H1 (cell line): ENCODE measurements around the gene NME1. TPM values are rescaled to one million over a fixed set of nuclear protein-coding genes. Genes with fewer than 3 reads are reported as not detected.

Experiments used
- CTCF ChIA-PET: fragments of 300-600 bp; sonication (Branson Sonifier 250); formaldehyde crosslinking; loops from one replicate; lab custom pipeline; 2021; ENCODE audit not compliant: partially characterized antibody; lab: Charles Lee
- POLR2A ChIA-PET: fragments of 300-600 bp; sonication (Branson Sonifier 250); formaldehyde crosslinking; loops from one replicate; lab custom pipeline; 2021; ENCODE audit warnings: inconsistent platforms; ENCODE audit not compliant: partially characterized antibody; lab: Charles Lee
- DNase-seq, 2 experiments: peaks; one replicate each; pipeline versions ENCODE4 v3.0.0 to v3.0.0-alpha.2; 2010 to 2022; ENCODE audit warnings: low spot score in 2 of 2, low read depth in 1 of 2, mixed read lengths in 1 of 2
- FAIRE-seq: peaks from 2 replicates; lab custom pipeline; 2011; peaks lifted over from hg19 to GRCh38; lab: Jason Lieb, UNC
- H2AFZ ChIP-seq: 2 replicates; pipeline ENCODE4 v1.8.1; 2012; ENCODE audit warnings: low read length, inconsistent platforms
- H2AK5ac ChIP-seq: 2 replicates; pipeline ENCODE4 v1.6.1; 2013; ENCODE audit warnings: low read depth, low read length
- H2BK120ac ChIP-seq: replicated peaks from 2 replicates; pipeline ENCODE3; 2013; ENCODE audit warnings: low read depth, low read length, inconsistent platforms
- H2BK12ac ChIP-seq: 2 replicates; pipeline ENCODE4 v1.6.1; 2013; ENCODE audit warnings: low read depth, low read length
- H2BK15ac ChIP-seq: 2 replicates; pipeline ENCODE4 v1.6.1; 2013; ENCODE audit warnings: low read length
- H2BK20ac ChIP-seq: 2 replicates; pipeline ENCODE4 v1.6.1; 2013; ENCODE audit warnings: low read length
- H2BK5ac ChIP-seq: 2 replicates; pipeline ENCODE4 v1.6.1; 2013; ENCODE audit warnings: low read depth, low read length
- H3K14ac ChIP-seq: 2 replicates; pipeline ENCODE4 v1.6.1; 2013; ENCODE audit warnings: inconsistent platforms; ENCODE audit not compliant: insufficient read length
- H3K18ac ChIP-seq: 2 replicates; pipeline ENCODE4 v1.6.1; 2013; ENCODE audit warnings: low read length; ENCODE audit errors: extremely low read depth
- H3K23ac ChIP-seq: 2 replicates; pipeline ENCODE4 v1.6.1; 2013; ENCODE audit warnings: inconsistent platforms; ENCODE audit not compliant: insufficient read length
- H3K23me2 ChIP-seq: 2 replicates; pipeline ENCODE4 v1.6.1; 2013; ENCODE audit warnings: low read depth, low read length
- H3K27ac ChIP-seq: 2 replicates; pipeline ENCODE4 v1.6.1; 2011; ENCODE audit warnings: low read depth, low read length, inconsistent platforms
- H3K27me3 ChIP-seq, 4 experiments: replicated peaks in 1 of 4; 1 replicate in 1 of 4; 2 replicates in 3 of 4; pipeline versions ENCODE4 v1.6.1 to v1.8.1; 2011 to 2013; ENCODE audit warnings: low read length in 3 of 4, mild to moderate bottlenecking in 3 of 4, inconsistent platforms in 2 of 4, mixed read lengths in 2 of 4, moderate library complexity in 1 of 4; ENCODE audit not compliant: control insufficient read depth in 3 of 4, insufficient read depth in 3 of 4; ENCODE audit errors: extremely low read depth in 1 of 4
- H3K36me3 ChIP-seq, 4 experiments: 2 replicates each; pipeline versions ENCODE4 v1.6.1 to v1.8.1; 2011 to 2013; ENCODE audit warnings: mild to moderate bottlenecking in 4 of 4, low read length in 3 of 4, moderate library complexity in 2 of 4, control low read depth in 1 of 4, inconsistent platforms in 1 of 4; ENCODE audit not compliant: insufficient read depth in 4 of 4, control insufficient read depth in 2 of 4
- H3K4ac ChIP-seq: replicated peaks from 2 replicates; pipeline ENCODE3; 2013; ENCODE audit warnings: low read length, low read depth, mixed read lengths, inconsistent platforms; ENCODE audit not compliant: insufficient read length
- H3K4me1 ChIP-seq, 4 experiments: replicated peaks in 1 of 4; 1 replicate in 1 of 4; 2 replicates in 3 of 4; pipeline versions ENCODE4 v1.6.1 to v1.8.1; 2011 to 2013; ENCODE audit warnings: low read length in 3 of 4, inconsistent platforms in 2 of 4, mixed read lengths in 1 of 4; ENCODE audit not compliant: insufficient read depth in 4 of 4, control insufficient read depth in 3 of 4
- H3K4me2 ChIP-seq, 2 experiments: 2 replicates each; pipeline versions ENCODE4 v1.6.1 to v1.8.1; 2011 to 2013; ENCODE audit warnings: low read depth in 2 of 2, low read length in 2 of 2, control low read depth in 1 of 2, inconsistent platforms in 1 of 2, mild to moderate bottlenecking in 1 of 2; ENCODE audit not compliant: insufficient read depth in 1 of 2
- H3K4me3 ChIP-seq, 4 experiments: fragments of 200-600, 300-600 bp in 1 of 4; sonication (generic), shearing (Covaris generic), sonication (Bioruptor Twin) in 1 of 4; 2 replicates each; pipeline versions ENCODE4 v1.5.1 to v1.8.1; 2011 to 2016; ENCODE audit warnings: low read length in 4 of 4, low read depth in 3 of 4, control low read depth in 2 of 4, inconsistent platforms in 2 of 4, mild to moderate bottlenecking in 2 of 4, mixed read lengths in 1 of 4, moderate library complexity in 1 of 4; ENCODE audit not compliant: insufficient read depth in 2 of 4; ENCODE audit errors: extremely low read depth in 1 of 4
- H3K56ac ChIP-seq: replicated peaks from 2 replicates; pipeline ENCODE3; 2013; ENCODE audit warnings: low read depth, mild to moderate bottlenecking, mixed read lengths, low read length, inconsistent platforms; ENCODE audit not compliant: insufficient read length
- H3K79me1 ChIP-seq: 2 replicates; pipeline ENCODE4 v1.6.1; 2013; ENCODE audit warnings: low read depth, low read length, control low read depth
- H3K79me2 ChIP-seq, 2 experiments: 2 replicates each; pipeline versions ENCODE4 v1.6.1 to v1.8.1; 2012 to 2013; ENCODE audit warnings: low read length in 2 of 2, mild to moderate bottlenecking in 2 of 2, inconsistent platforms in 1 of 2; ENCODE audit not compliant: insufficient read depth in 2 of 2, control insufficient read depth in 1 of 2
- H3K9ac ChIP-seq, 4 experiments: replicated peaks in 1 of 4; 1 replicate in 1 of 4; 2 replicates in 3 of 4; pipeline versions ENCODE4 v1.6.1 to v1.8.1; 2011 to 2013; ENCODE audit warnings: low read depth in 3 of 4, low read length in 3 of 4, control low read depth in 2 of 4, mild to moderate bottlenecking in 2 of 4, moderate library complexity in 2 of 4, inconsistent platforms in 1 of 4; ENCODE audit errors: extremely low read depth in 1 of 4
- H3K9me3 ChIP-seq, 2 experiments: 2 replicates each; pipeline versions ENCODE4 v1.6.1 to v1.8.1; 2012 to 2013; ENCODE audit warnings: mild to moderate bottlenecking in 2 of 2, moderate library complexity in 2 of 2, control low read depth in 1 of 2, inconsistent platforms in 1 of 2, low read depth in 1 of 2, low read length in 1 of 2, mixed read lengths in 1 of 2; ENCODE audit not compliant: insufficient read depth in 2 of 2
- H4K20me1 ChIP-seq, 2 experiments: replicated peaks in 1 of 2; 2 replicates each; pipeline versions ENCODE3 to v1.8.1; 2011 to 2013; ENCODE audit warnings: inconsistent platforms in 2 of 2, low read length in 2 of 2, mild to moderate bottlenecking in 1 of 2; ENCODE audit not compliant: insufficient read depth in 2 of 2, control insufficient read depth in 1 of 2
- H4K5ac ChIP-seq: 2 replicates; pipeline ENCODE4 v1.6.1; 2013; ENCODE audit warnings: low read length, low read depth, mixed read lengths, inconsistent platforms; ENCODE audit not compliant: insufficient read length
- H4K8ac ChIP-seq: 2 replicates; pipeline ENCODE4 v1.8.0; 2013; ENCODE audit warnings: mild to moderate bottlenecking, moderate library complexity, low read length, inconsistent platforms; ENCODE audit not compliant: insufficient read depth; ENCODE audit errors: extremely low read depth
- H4K91ac ChIP-seq: replicated peaks from 2 replicates; pipeline ENCODE3; 2013; ENCODE audit warnings: low read length, mixed read lengths, inconsistent platforms; ENCODE audit not compliant: insufficient read length
- JUN ChIP-seq: IDR thresholded peaks from 2 replicates; pipeline ENCODE4 v1.6.1; 2011; ENCODE audit warnings: low read depth, mild to moderate bottlenecking, improper control_type of control experiment, low read length
- PHF8 ChIP-seq: fragments of 200-600 bp; sonication (generic); conservative IDR thresholded peaks from 2 replicates; pipeline ENCODE4 v1.7.1; 2012; ENCODE audit warnings: low read depth, mild to moderate bottlenecking, inconsistent platforms, low read length, moderate library complexity
- RFX5 ChIP-seq: IDR thresholded peaks from 2 replicates; pipeline ENCODE4 v1.6.1; 2011; ENCODE audit warnings: low read depth, low read length, improper control_type of control experiment, borderline replicate concordance
- SAP30 ChIP-seq: fragments of 300-600 bp; sonication (generic); IDR thresholded peaks from 2 replicates; pipeline ENCODE4 v1.7.1; 2012; ENCODE audit warnings: low read length, moderate library complexity, mild to moderate bottlenecking, inconsistent platforms; ENCODE audit not compliant: insufficient read depth, insufficient replicate concordance
- SP1 ChIP-seq: IDR thresholded peaks from 2 replicates; pipeline ENCODE4 v1.6.1; 2011; ENCODE audit warnings: low read depth, low read length
- SUZ12 ChIP-seq: fragments of 200-600 bp; sonication (generic); IDR thresholded peaks from 2 replicates; pipeline ENCODE4 v1.6.1; 2012; ENCODE audit warnings: mild to moderate bottlenecking, inconsistent platforms, low read length, moderate library complexity, mixed read lengths
- YY1 ChIP-seq: IDR thresholded peaks from 2 replicates; pipeline ENCODE4 v1.6.1; 2011; ENCODE audit warnings: low read depth, mild to moderate bottlenecking, low read length
- WGBS, 2 experiments: shearing (Covaris generic) in 1 of 2; methylation state at CpG; one replicate each; pipeline versions ENCODE4 v1.1.6 to v1.1.7; 2013 to 2015; ENCODE audit warnings: low lambda C conversion rate in 2 of 2, mixed read lengths in 2 of 2, inconsistent platforms in 1 of 2, low coverage in 1 of 2, missing lambda C conversion rate in 1 of 2; ENCODE audit not compliant: insufficient replicate concordance in 2 of 2, insufficient coverage in 1 of 2, insufficient read length in 1 of 2; ENCODE audit errors: extremely low coverage in 1 of 2, missing lambda C conversion rate in 1 of 2; 5-methylcytosine and 5-hydroxymethylcytosine counted together
- polyA plus RNA-seq, 7 experiments: library from polyadenylated mRNA; depleted of rRNA in 3 of 7; stranded (reverse) in 5 of 7; unstranded in 2 of 7; fragments of >200 nt in 5 of 7; fragments of 200-250 nt in 2 of 7; gene quantifications; 1 replicate in 5 of 7; 2 replicates in 1 of 7; 4 replicates in 1 of 7; pipeline versions ENCODE4 v1.2.1 to v1.2.3, GENCODE V29; 2011 to 2013; ENCODE audit warnings: missing spikeins in 2 of 7, mixed read lengths in 2 of 7
- total RNA-seq: library from RNA; stranded (reverse); fragmentation: NEBNext Ultra II Directional; extraction: Animal tissue kit (Norgen Biotek cat#: 25700); gene quantifications from 2 replicates; pipeline ENCODE4 v1.2.1, GENCODE V29; 2021
- TF ChIP-seq, protein P1 (sequence below): IDR thresholded peaks from 2 replicates; pipeline ENCODE4 v1.6.1; 2012; ENCODE audit warnings: inconsistent platforms

Gene NME1
- total and polyA plus RNA-seq, 2 of the 8 experiments (the other 6 are each of a cell fraction or from before 2014, with no cell fraction given): 307 to 380 TPM

DNA sequence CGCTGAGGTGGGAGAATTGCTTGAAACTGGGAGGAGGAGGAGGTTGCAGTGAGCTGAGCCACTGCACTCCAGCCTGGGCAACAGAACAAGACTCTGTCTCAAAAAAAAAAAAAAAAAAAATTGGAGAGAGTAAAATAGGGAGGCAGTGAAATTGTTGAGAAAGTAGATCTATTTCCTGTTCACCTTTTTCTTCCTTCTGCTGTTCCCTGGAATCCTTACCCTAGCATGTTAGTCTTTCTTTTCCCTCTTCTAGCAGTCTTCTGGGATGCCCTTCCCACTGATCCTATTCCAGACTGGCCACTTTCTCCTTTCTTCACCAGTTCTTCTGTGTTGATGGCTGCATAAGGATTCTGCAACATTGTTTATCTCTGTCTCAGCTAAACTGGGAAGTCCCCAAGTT, 16.0 kb downstream of the NME1 start:
- Histone ChIP-seq H3K4me3 (no peak overlapping the region), H3K14ac (no peak overlapping the region), H3K23ac (no peak overlapping the region), H3K79me2 (peaks cover 0 to 13% of the 10 kb centered on the region in 2 experiments; a peak in 2 of 4 replicates), H3K18ac (no peak overlapping the region), H3K9ac (0 out of 7 replicates have a peak overlapping the region, but pooled peaks of 1 of the 4 experiments have one; percentile 14), H2BK20ac (no peak overlapping the region), H3K27ac (no peak overlapping the region), H3K56ac (no peak overlapping the region), H2BK12ac (no peak overlapping the region), H3K9me3 (no peaks in the 10 kb centered on the region), H3K79me1 (no peaks in the 10 kb centered on the region; the same call in 1 of the 2 replicates), H2BK5ac (no peak overlapping the region), H3K4me2 (no peak overlapping the region), H3K36me3 (peaks cover 14 to 48% (median 35%) of the 10 kb centered on the region in 4 experiments; a peak in 7 of 8 replicates), H3K4me1 (peaks cover 0 to 9% (median 3%) of the 10 kb centered on the region in 4 experiments; a peak in 4 of 7 replicates), H3K23me2 (peaks cover 9% of the 10 kb centered on the region), H4K5ac (no peak overlapping the region), H3K27me3 (no peaks in the 10 kb centered on the region), H2BK120ac (no peak overlapping the region), H3K4ac (no peak overlapping the region), H2AFZ (no peak overlapping the region), H4K91ac (no peak overlapping the region), H2AK5ac (no peak overlapping the region), H2BK15ac (no peak overlapping the region), H4K8ac (no peak overlapping the region), H4K20me1 (peaks cover 0 to 5% of the 10 kb centered on the region in 2 experiments)
- TF ChIP-seq RFX5 (no peak), JUN (no peak), SAP30 (no peak), PHF8 (no peak), SUZ12 (no peak), SP1 (no peak), YY1 (no peak)
- TF ChIP-seq, protein P1, sequence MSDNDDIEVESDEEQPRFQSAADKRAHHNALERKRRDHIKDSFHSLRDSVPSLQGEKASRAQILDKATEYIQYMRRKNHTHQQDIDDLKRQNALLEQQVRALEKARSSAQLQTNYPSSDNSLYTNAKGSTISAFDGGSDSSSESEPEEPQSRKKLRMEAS: no peak
- WGBS, 2 experiments: no CpG with 5 or more reads among the region's 1 CpG
- no peak for DNase-seq
- POLR2A ChIA-PET: interaction anchor here (0.6 to 3.0 kb wide), 3 partner anchors 11 to 641 kb away, joined by 3 to 10 read pairs (median 6); no protein-coding TSS in a partner anchor
- FAIRE-seq: no peak
- CTCF ChIA-PET: interaction anchor here (0.7 to 1.1 kb wide), 2 partner anchors 26 to 112 kb away, joined by 3 read pairs; no protein-coding TSS in a partner anchor
